Neural cell (in vitro differentiated cells): ENCODE measurements around the gene KIAA0753. TPM values are rescaled to one million over a fixed set of nuclear protein-coding genes. Genes with fewer than 3 reads are reported as not detected.

Experiments
- H2AFZ ChIP-seq: fragments of 200-600, 300-800 bp; sonication (generic), shearing (Covaris generic); 2 replicates; pipeline ENCODE4 v1.6.0; 2014; ENCODE audit warnings: low read depth, mild to moderate bottlenecking, antibody characterized with exemption, low read length, moderate library complexity
- H3F3A ChIP-seq: fragments of 200-600 bp; shearing (Covaris generic); 2 replicates; pipeline ENCODE4 v1.6.1; 2016; ENCODE audit warnings: mild to moderate bottlenecking, moderate library complexity, mixed read lengths, antibody characterized with exemption, low read length; ENCODE audit not compliant: insufficient read depth, poor library complexity, severe bottlenecking
- H3K27ac ChIP-seq: fragments of 200-600, 300-800 bp; sonication (generic), shearing (Covaris generic); 2 replicates; pipeline ENCODE4 v1.5.1; 2014; ENCODE audit warnings: mild to moderate bottlenecking, low read length, moderate library complexity
- H3K27me3 ChIP-seq: fragments of 300-800, 200-600 bp; sonication (generic), shearing (Covaris generic); 2 replicates; pipeline ENCODE4 v1.6.0; 2014; ENCODE audit warnings: mild to moderate bottlenecking, low read depth, low read length, moderate library complexity; ENCODE audit not compliant: insufficient read depth
- H3K36me3 ChIP-seq: fragments of 300-800, 200-600 bp; sonication (generic), shearing (Covaris generic); 2 replicates; pipeline ENCODE4 v1.5.1; 2014; ENCODE audit warnings: mild to moderate bottlenecking, antibody characterized with exemption, low read length, moderate library complexity; ENCODE audit not compliant: insufficient read depth
- H3K4me2 ChIP-seq: fragments of 300-800, 200-600 bp; sonication (generic), shearing (Covaris generic); 2 replicates; pipeline ENCODE4 v1.6.0; 2014; ENCODE audit warnings: mild to moderate bottlenecking, low read length
- H3K4me3 ChIP-seq: fragments of 300-800, 200-600 bp; sonication (generic), shearing (Covaris generic); 2 replicates; pipeline ENCODE4 v1.5.1; 2014; ENCODE audit warnings: mild to moderate bottlenecking, low read length, moderate library complexity
- H3K79me2 ChIP-seq: fragments of 200-600 bp; shearing (Covaris generic); replicated peaks from 2 replicates; pipeline ENCODE4 v1.6.0; 2014; ENCODE audit warnings: mild to moderate bottlenecking, low read length, moderate library complexity; ENCODE audit not compliant: insufficient read depth
- H3K9ac ChIP-seq: fragments of 300-800, 200-600 bp; sonication (generic), shearing (Covaris generic); 2 replicates; pipeline ENCODE4 v1.6.1; 2016; ENCODE audit warnings: mild to moderate bottlenecking, low read length, mixed read lengths
- H3K9me2 ChIP-seq: fragments of 200-600 bp; shearing (Covaris generic); 2 replicates; pipeline ENCODE4 v1.6.1; 2016; ENCODE audit warnings: mild to moderate bottlenecking, low read length, mixed read lengths; ENCODE audit not compliant: insufficient read depth
- H3K9me3 ChIP-seq: fragments of 200-600, 300-800 bp; sonication (generic), shearing (Covaris generic); 2 replicates; pipeline ENCODE4 v1.6.1; 2016; ENCODE audit warnings: mild to moderate bottlenecking, mixed run types, low read length, moderate library complexity, mixed read lengths
- H4K20me1 ChIP-seq: fragments of 200-600 bp; shearing (Covaris generic); 2 replicates; pipeline ENCODE4 v1.6.1; 2016; ENCODE audit warnings: mild to moderate bottlenecking, mixed run types; ENCODE audit not compliant: insufficient read depth
- CTCF ChIP-seq: fragments of 450-650 bp; IDR thresholded peaks from 2 replicates; pipeline ENCODE4 v1.5.1; 2014; ENCODE audit warnings: antibody characterized with exemption, mild to moderate bottlenecking, moderate library complexity; ENCODE audit not compliant: poor library complexity, severe bottlenecking
- EP300 ChIP-seq: fragments of 450-650 bp; conservative IDR thresholded peaks from 2 replicates; pipeline ENCODE4 v1.6.1; 2014; ENCODE audit warnings: antibody characterized with exemption, mild to moderate bottlenecking, moderate library complexity; ENCODE audit not compliant: poor library complexity, severe bottlenecking
- EZH2 ChIP-seq: fragments of 200-600, 300-800 bp; shearing (Covaris generic), sonication (generic); IDR thresholded peaks from 2 replicates; pipeline ENCODE4 v1.6.1; 2014; ENCODE audit warnings: antibody characterized with exemption, low read length, borderline replicate concordance, mild to moderate bottlenecking; ENCODE audit not compliant: insufficient read depth, poor library complexity, severe bottlenecking
- MXI1 ChIP-seq: fragments of 450-650 bp; conservative IDR thresholded peaks from 2 replicates; pipeline ENCODE4 v1.6.1; 2014; ENCODE audit warnings: antibody characterized with exemption, mild to moderate bottlenecking; ENCODE audit not compliant: poor library complexity, severe bottlenecking
- POLR2AphosphoS5 ChIP-seq: IDR thresholded peaks from 2 replicates; pipeline ENCODE4 v1.6.1; 2012
- RAD21 ChIP-seq: fragments of 450-650 bp; conservative IDR thresholded peaks from 2 replicates; pipeline ENCODE4 v1.6.1; 2014; ENCODE audit warnings: antibody characterized with exemption, mild to moderate bottlenecking, moderate library complexity
- REST ChIP-seq: IDR thresholded peaks from 2 replicates; pipeline ENCODE4 v1.6.1; 2012; ENCODE audit warnings: borderline replicate concordance
- SMC3 ChIP-seq: fragments of 450-650 bp; conservative IDR thresholded peaks from 2 replicates; pipeline ENCODE4 v1.6.1; 2014; ENCODE audit warnings: antibody characterized with exemption, mild to moderate bottlenecking, moderate library complexity; ENCODE audit not compliant: poor library complexity
- TAF1 ChIP-seq: IDR thresholded peaks from 2 replicates; pipeline ENCODE4 v1.6.1; 2012; ENCODE audit warnings: low read depth
- polyA plus RNA-seq: library from polyadenylated mRNA; depleted of rRNA; stranded (reverse); fragments of >200 nt; gene quantifications from 2 replicates; pipeline ENCODE4 v1.2.3, GENCODE V29; 2014

The KIAA0753 gene
- polyA plus RNA-seq, 1 donor from 2014 or later: 32.3 TPM

- Histone ChIP-seq H3K4me3 (no peak overlapping the region), H3K9ac (no peak overlapping the region), H4K20me1 (no peaks in the 10 kb centered on the region), H3K4me2 (no peak overlapping the region), H3K79me2 (no peaks in the 10 kb centered on the region), H3F3A (no peaks in the 10 kb centered on the region), H3K9me3 (no peaks in the 10 kb centered on the region), H3K9me2 (no peaks in the 10 kb centered on the region), H3K27ac (no peak overlapping the region), H3K36me3 (no peaks in the 10 kb centered on the region), H3K27me3 (no peaks in the 10 kb centered on the region), H2AFZ (no peak overlapping the region)
- TF ChIP-seq RAD21 (no peak), EP300 (no peak), REST (no peak), TAF1 (no peak), POLR2AphosphoS5 (no peak), EZH2 (no peak), CTCF (no peak), MXI1 (no peak), SMC3 (no peak)
Observed at GRCh38 chr17:6681671-6682070, 41.2 kb upstream of the KIAA0753 start.

GRCh38 chr17:6681176-6681575, 40.7 kb upstream of the KIAA0753 start:
- Histone ChIP-seq H4K20me1 (no peaks in the 10 kb centered on the region), H3F3A (no peaks in the 10 kb centered on the region), H3K36me3 (no peaks in the 10 kb centered on the region), H3K79me2 (no peaks in the 10 kb centered on the region), H3K9me2 (no peaks in the 10 kb centered on the region), H3K9ac (no peak overlapping the region), H2AFZ (no peak overlapping the region), H3K4me3 (no peak overlapping the region), H3K27me3 (no peaks in the 10 kb centered on the region), H3K27ac (no peak overlapping the region), H3K9me3 (no peaks in the 10 kb centered on the region), H3K4me2 (no peak overlapping the region)
- TF ChIP-seq EP300 (no peak), MXI1 (no peak), EZH2 (no peak), TAF1 (no peak), SMC3 (no peak)

GRCh38 chr17:6679241-6679640, 38.7 kb upstream of the KIAA0753 start:
- H3F3A ChIP-seq: no peaks in the 10 kb centered on the region
- TF ChIP-seq EP300 (no peak), MXI1 (no peak), RAD21 (no peak)
- H3K9me2 ChIP-seq: no peaks in the 10 kb centered on the region
- no peaks in the 10 kb centered on the region for H3K79me2 ChIP-seq
- no peak overlapping the region for H3K4me2 ChIP-seq
- no peak overlapping the region for H3K4me3 ChIP-seq
- H3K9me3 ChIP-seq: no peaks in the 10 kb centered on the region
- no peak overlapping the region for H2AFZ ChIP-seq
- no peak overlapping the region for H3K27ac ChIP-seq
- no peaks in the 10 kb centered on the region for H4K20me1 ChIP-seq
- no peak overlapping the region for H3K9ac ChIP-seq
- H3K27me3 ChIP-seq: no peaks in the 10 kb centered on the region
- H3K36me3 ChIP-seq: no peaks in the 10 kb centered on the region
